Stomach (tissue), 9 donors: ENCODE measurements around the gene PYY. TPM values are rescaled to one million over a fixed set of nuclear protein-coding genes. Genes with fewer than 3 reads are reported as not detected.

ENCODE experiments used
- DNase-seq, 2 donors: peaks; one replicate each; pipeline versions ENCODE4 v3.0.0 to v3.0.0-alpha.2; 2013 to 2019
- H3K27ac ChIP-seq, 5 donors: fragments of 200-600 bp in 4 of 5; sonication (generic) in 4 of 5; one replicate each; pipeline ENCODE4 v1.5.1; 2013 to 2019; ENCODE audit warnings: mild to moderate bottlenecking in 1 of 5, moderate library complexity in 1 of 5
- H3K27me3 ChIP-seq, 3 donors: fragments of 200-600 bp; sonication (generic); one replicate each; pipeline ENCODE4 v1.5.1; 2017 to 2019; ENCODE audit warnings: mixed run types in 1 of 3
- H3K36me3 ChIP-seq, 4 donors: fragments of 200-600 bp; sonication (generic); 1 replicate in 3 of 4; 2 replicates in 1 of 4; pipeline ENCODE4 v1.5.1; 2016 to 2019
- H3K4me1 ChIP-seq, 4 donors: fragments of 200-600 bp; sonication (generic); one replicate each; pipeline ENCODE4 v1.5.1; 2016 to 2019
- H3K4me3 ChIP-seq, 4 donors: fragments of 200-600 bp; sonication (generic) in 3 of 4; one replicate each; pipeline ENCODE4 v1.5.1; 2016 to 2019; ENCODE audit warnings: mild to moderate bottlenecking in 1 of 4
- H3K9me3 ChIP-seq, 4 donors: fragments of 200-600 bp; sonication (generic); one replicate each; pipeline ENCODE4 v1.5.1; 2016 to 2019
- CTCF ChIP-seq, 7 experiments: fragments of 450-650 bp in 4 of 7; fragments of 200-600 bp in 3 of 7; sonication (generic) in 3 of 7; IDR thresholded peaks; one replicate each; pipeline ENCODE4 v1.5.1; 2016 to 2019; ENCODE audit warnings: antibody characterized with exemption in 7 of 7, control low read depth in 2 of 7, mild to moderate bottlenecking in 1 of 7
- EP300 ChIP-seq: sonication (generic); formaldehyde crosslinking; IDR thresholded peaks from one replicate; pipeline ENCODE4 v1.6.1; 2017; ENCODE audit warnings: antibody characterized with exemption
- POLR2A ChIP-seq, 4 donors: fragments of 450-650 bp; IDR thresholded peaks; one replicate each; pipeline ENCODE4 v1.6.1; 2016; ENCODE audit warnings: antibody characterized with exemption in 4 of 4, control low read depth in 2 of 4, mild to moderate bottlenecking in 1 of 4, moderate library complexity in 1 of 4
- POLR2AphosphoS5 ChIP-seq, 3 donors: sonication (generic); formaldehyde crosslinking; IDR thresholded peaks; one replicate each; pipeline ENCODE4 v1.6.1; 2016; ENCODE audit warnings: antibody characterized with exemption in 3 of 3
- WGBS, 5 donors: extraction: QIAGEN DNeasy Blood & Tissue Kit in 3 of 5; methylation state at CpG; one replicate each; pipeline versions ENCODE4 v1.1.5 to v1.1.7; 2013 to 2018; 5-methylcytosine and 5-hydroxymethylcytosine counted together
- intact Hi-C: fragments of 100-400 bp; cut with DNase I; formaldehyde crosslinking; loops from one replicate; pipeline ENCODE4 v1.15.1; 2023; ENCODE audit warnings: low total_unique reads
- polyA plus RNA-seq, 3 donors: library from polyadenylated mRNA; stranded (reverse); fragments of 200-250 nt; gene quantifications; one replicate each; pipeline ENCODE4 v1.2.3, GENCODE V29; 2013
- total RNA-seq, 5 donors: library from RNA; depleted of rRNA; stranded (reverse); fragments of >200 nt; gene quantifications; one replicate each; pipeline versions ENCODE4 v1.1.0 to v1.2.3, GENCODE V29; 2014 to 2016
- donor health status: healthy with polysubstance abuse.
- donor health status: Bipolar disorder and iron deficiency.
- donor health status: healthy.

Gene PYY
- total and polyA plus RNA-seq, 8 donors: 0.35 to 71.3 TPM; not detected in 6

- peak in 5 of 7 experiments; percentile 83 to 90 (median 89) for TF ChIP-seq CTCF (IDR thresholded peaks at IDR 0.05)
- TF ChIP-seq POLR2AphosphoS5 (IDR thresholded peaks at IDR 0.05): no peak
- TF ChIP-seq EP300: no peak
- TF ChIP-seq POLR2A (IDR thresholded peaks at IDR 0.05): no peak
- peak; percentile 72 to 84 for DNase-seq
- 5 to 7% (median 6%) methylated on average over 34 to 52 of the region's 52 CpGs for WGBS, 5 donors
- Histone ChIP-seq H3K9me3 (no peaks in the 10 kb centered on the region), H3K4me3 (peak overlapping the region; percentile 25 to 41 (median 34)), H3K36me3 (no peaks in the 10 kb centered on the region), H3K4me1 (peaks cover 8 to 15% (median 11%) of the 10 kb centered on the region in 4 donors), H3K27me3 (peaks cover 0 to 20% (median 0%) of the 10 kb centered on the region in 3 donors), H3K27ac (no peak overlapping the region)
- intact Hi-C loops: loop anchor here (5.0 kb wide), 1 partner anchor 52 kb away; the partner anchor contains the start of gene PPY
Measured at GRCh38 chr17:43994272-43995149, 40.8 kb upstream of the PYY start.

GRCh38 chr17:43992641-43993040 lies 38.9 kb upstream of the PYY start:
- no peak overlapping the region for H3K27ac ChIP-seq

GRCh38 chr17:43988301-43988700 lies 34.6 kb upstream of the PYY start:
- WGBS, 5 donors: 88 to 96% (median 93%) methylated on average over 9 of the region's 9 CpGs
- Histone ChIP-seq H3K27me3 (peaks cover 4 to 46% (median 17%) of the 10 kb centered on the region in 3 donors), H3K36me3 (no peaks in the 10 kb centered on the region), H3K4me3 (no peak overlapping the region), H3K9me3 (no peaks in the 10 kb centered on the region), H3K27ac (no peak overlapping the region), H3K4me1 (peaks cover 10 to 14% (median 13%) of the 10 kb centered on the region in 4 donors)
- DNase-seq: no peak
- intact Hi-C loops: no loop called here
- TF ChIP-seq POLR2A (IDR thresholded peaks at IDR 0.05) (no peak), POLR2AphosphoS5 (IDR thresholded peaks at IDR 0.05) (no peak), CTCF (IDR thresholded peaks at IDR 0.05) (no peak), EP300 (no peak)

More at GRCh38 chr17:43992641-43993040, 38.9 kb upstream of the PYY start:
- no peak overlapping the region for H3K4me3 ChIP-seq
- no peak for TF ChIP-seq EP300
- no peak for TF ChIP-seq POLR2AphosphoS5 (IDR thresholded peaks at IDR 0.05)
- no peak for TF ChIP-seq CTCF (IDR thresholded peaks at IDR 0.05)
- TF ChIP-seq POLR2A (IDR thresholded peaks at IDR 0.05): no peak
- H3K27me3 ChIP-seq: peaks cover 0 to 21% (median 5%) of the 10 kb centered on the region in 3 donors
- whole genome bisulfite sequencing, 5 donors: 93 to 96% (median 95%) methylated on average over 14 of the region's 14 CpGs
- no peaks in the 10 kb centered on the region for H3K36me3 ChIP-seq
- DNase-seq: no peak
- H3K4me1 ChIP-seq: peaks cover 8 to 15% (median 11%) of the 10 kb centered on the region in 4 donors
- no peaks in the 10 kb centered on the region for H3K9me3 ChIP-seq
- intact Hi-C loops: loop anchor here (5.0 kb wide), 1 partner anchor 50 kb away; the partner anchor contains the start of gene PPY

DNA sequence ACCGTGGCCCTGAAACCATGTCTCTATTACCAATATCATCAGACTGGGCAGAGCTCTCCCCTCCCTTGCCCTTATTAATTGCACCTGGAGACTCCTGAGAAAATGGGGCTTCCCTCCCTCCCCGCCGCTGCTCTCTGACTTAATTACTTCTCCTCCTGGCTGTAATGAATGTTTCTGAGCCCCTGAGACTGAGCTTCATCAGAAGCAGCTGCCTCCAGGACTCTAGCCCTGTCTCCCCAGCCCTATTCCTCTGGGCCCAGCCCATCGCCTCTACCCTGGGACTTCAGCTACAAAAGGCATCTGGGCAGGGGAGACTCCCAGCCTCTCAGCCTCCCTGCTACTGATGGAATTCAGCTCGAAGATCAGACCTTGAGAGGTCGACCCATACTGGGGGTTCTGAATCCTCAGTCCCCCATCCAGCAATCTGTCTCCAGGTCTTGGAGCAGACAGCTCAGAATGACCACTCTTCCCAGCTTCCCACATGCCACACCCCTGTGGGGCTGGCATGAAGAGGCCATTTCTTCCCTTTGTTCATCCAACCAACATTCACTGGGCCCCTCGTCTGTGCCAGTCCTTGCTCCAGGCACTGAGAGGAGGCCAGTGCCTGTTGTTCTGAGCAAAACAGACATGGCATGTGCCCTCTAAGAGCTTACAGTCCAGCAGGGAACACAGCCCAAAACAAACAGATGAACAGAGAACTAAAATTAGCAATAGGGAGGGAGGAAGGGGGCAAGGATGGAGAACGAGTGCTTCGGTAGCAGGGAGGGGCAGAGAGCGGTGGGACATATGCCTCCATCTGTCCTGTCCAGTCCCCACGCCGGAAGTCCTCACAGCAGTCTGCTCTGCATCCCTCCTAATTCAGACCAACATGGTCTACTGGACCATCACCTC lies 33.6 kb upstream of the PYY start:
- intact Hi-C loops: no loop called here
- WGBS, 5 donors: 67 to 78% (median 76%) methylated on average over 12 of the region's 12 CpGs
- TF ChIP-seq POLR2AphosphoS5 (IDR thresholded peaks at IDR 0.05) (no peak), POLR2A (IDR thresholded peaks at IDR 0.05) (no peak), EP300 (no peak), CTCF (IDR thresholded peaks at IDR 0.05) (no peak)
- H3K9me3 ChIP-seq: no peaks in the 10 kb centered on the region
- H3K4me3 ChIP-seq: no peak overlapping the region
- H3K27me3 ChIP-seq: peaks cover 4 to 55% (median 24%) of the 10 kb centered on the region in 3 donors
- no peak overlapping the region for H3K27ac ChIP-seq
- H3K36me3 ChIP-seq: no peaks in the 10 kb centered on the region
- no peak for DNase-seq
- H3K4me1 ChIP-seq: peaks cover 13 to 18% (median 17%) of the 10 kb centered on the region in 4 donors
